GM20000 (cell line): ENCODE results near the gene CTSC.

Experiments
- DNase-seq: peaks from one replicate; pipeline ENCODE4 v3.0.0; 2012; ENCODE audit warnings: low spot score
- TF ChIP-seq, protein P1 (sequence below): IDR thresholded peaks from 2 replicates; pipeline ENCODE4 v1.5.1; 2012; ENCODE audit warnings: mild to moderate bottlenecking, control low read depth; ENCODE audit errors: extremely low read depth, missing control alignments

CTSC gene

GRCh38 chr11:88317536-88317935 is 20.0 kb downstream of the CTSC start:
- TF ChIP-seq, protein P1, sequence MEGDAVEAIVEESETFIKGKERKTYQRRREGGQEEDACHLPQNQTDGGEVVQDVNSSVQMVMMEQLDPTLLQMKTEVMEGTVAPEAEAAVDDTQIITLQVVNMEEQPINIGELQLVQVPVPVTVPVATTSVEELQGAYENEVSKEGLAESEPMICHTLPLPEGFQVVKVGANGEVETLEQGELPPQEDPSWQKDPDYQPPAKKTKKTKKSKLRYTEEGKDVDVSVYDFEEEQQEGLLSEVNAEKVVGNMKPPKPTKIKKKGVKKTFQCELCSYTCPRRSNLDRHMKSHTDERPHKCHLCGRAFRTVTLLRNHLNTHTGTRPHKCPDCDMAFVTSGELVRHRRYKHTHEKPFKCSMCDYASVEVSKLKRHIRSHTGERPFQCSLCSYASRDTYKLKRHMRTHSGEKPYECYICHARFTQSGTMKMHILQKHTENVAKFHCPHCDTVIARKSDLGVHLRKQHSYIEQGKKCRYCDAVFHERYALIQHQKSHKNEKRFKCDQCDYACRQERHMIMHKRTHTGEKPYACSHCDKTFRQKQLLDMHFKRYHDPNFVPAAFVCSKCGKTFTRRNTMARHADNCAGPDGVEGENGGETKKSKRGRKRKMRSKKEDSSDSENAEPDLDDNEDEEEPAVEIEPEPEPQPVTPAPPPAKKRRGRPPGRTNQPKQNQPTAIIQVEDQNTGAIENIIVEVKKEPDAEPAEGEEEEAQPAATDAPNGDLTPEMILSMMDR = no peak
- DNase-seq = no peak

DNA sequence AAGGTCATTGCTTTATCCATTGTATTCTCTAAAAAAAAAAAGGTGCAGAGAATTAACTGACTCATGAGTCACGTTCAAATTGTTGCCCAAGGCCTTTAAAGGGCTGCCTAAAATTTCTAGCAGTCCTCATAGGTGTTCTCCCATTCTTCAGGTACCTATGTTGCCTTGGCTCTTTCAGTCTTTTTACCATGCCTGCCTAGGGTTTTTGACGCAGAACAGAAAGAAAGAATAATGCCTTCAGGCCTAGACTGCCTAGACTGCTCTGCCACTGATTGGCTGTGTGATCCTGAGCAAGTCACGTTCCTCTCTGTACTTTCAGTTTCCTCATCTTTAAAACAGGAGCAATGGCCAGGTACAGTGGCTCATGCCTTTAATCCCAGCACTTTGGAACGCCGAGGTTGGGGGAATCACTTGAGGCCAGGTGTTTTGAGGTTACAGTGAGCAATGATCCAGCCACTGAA is 21.5 kb downstream of the CTSC start:
- TF ChIP-seq, protein P1 = no peak
- DNase-seq = no peak

DNA sequence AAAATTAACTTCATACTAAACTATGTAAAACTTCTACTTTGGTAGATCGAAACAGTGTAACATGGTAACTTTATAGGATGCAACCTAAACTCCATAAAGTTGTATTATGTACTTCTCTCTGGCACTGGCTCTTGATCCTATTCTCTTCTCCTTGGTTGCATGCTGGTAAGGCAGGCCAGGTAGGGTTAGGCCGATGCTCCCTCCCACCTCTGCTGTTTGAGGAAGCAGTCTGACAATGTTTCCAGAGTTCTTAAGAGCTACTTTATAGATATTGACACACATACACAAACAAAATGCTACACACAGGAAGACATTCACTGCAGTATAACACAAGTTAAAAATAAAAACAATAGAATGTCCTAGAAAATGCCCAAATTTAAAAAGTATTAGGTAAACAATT is 22.5 kb downstream of the CTSC start:
- TF ChIP-seq, protein P1 = no peak
- DNase-seq = no peak

DNA sequence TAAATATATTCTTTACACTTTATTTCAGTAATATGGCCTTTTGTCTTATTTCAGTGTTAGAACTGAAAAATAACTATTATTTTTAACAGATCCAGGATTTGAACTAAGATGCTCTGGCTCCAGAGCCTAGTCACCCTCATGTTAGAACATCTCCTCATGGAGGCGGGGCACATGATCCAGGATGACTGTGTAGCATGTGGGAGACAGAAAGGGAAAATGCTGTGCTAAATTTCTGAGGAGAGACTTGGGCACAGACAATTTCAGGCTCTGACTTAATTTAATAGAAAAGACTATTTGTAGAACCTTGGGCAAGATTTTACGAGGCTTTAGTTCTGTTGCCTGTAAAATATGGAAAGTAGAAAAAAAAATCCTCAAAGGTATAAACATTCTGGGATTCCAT is 24.1 kb downstream of the CTSC start:
- TF ChIP-seq, protein P1 = no peak
- DNase-seq = no peak

GRCh38 chr11:88312628-88313027 is 24.9 kb downstream of the CTSC start:
- no peak for DNase-seq
- TF ChIP-seq, protein P1 = no peak

DNA sequence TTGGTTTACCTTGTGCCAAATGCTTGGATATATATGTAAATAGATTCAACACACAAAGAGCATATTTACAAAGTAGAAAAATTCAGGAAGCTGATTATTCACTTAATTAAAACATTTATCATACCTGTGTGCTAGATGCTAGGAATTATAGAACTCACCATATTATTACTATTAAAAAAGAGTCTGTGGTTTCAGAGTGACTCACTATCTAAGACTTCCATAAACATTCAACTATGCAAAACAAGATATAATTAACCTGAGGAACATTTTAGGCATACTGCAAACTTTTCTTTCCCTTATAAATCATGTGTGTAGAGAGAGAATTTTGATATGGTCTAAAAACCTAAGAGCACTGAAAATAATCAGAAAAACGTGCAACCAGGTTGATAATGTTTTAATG is 27.3 kb downstream of the CTSC start:
- no peak for DNase-seq
- TF ChIP-seq, protein P1 = no peak

GRCh38 chr11:88308576-88308975 is 29.0 kb downstream of the CTSC start:
- TF ChIP-seq, protein P1 = no peak
- DNase-seq = no peak
